Endodermal cell (in vitro differentiated cells): ENCODE data around the gene PLEKHA6. TPM values are rescaled to one million over a fixed set of nuclear protein-coding genes. Genes with fewer than 3 reads are reported as not detected.

ENCODE experiments used
- DNase-seq: peaks from one replicate; pipeline ENCODE4 v3.0.0-alpha.2; 2017
- H3K27ac ChIP-seq: 2 replicates; pipeline ENCODE4 v1.5.1; 2013; ENCODE audit warnings: mild to moderate bottlenecking, low read depth, low read length, moderate library complexity
- H3K27me3 ChIP-seq: 2 replicates; pipeline ENCODE4 v1.6.1; 2013; ENCODE audit warnings: mild to moderate bottlenecking, low read length, moderate library complexity; ENCODE audit not compliant: insufficient read depth, control insufficient read depth, poor library complexity, severe bottlenecking
- H3K36me3 ChIP-seq: 2 replicates; pipeline ENCODE4 v1.7.0; 2013; ENCODE audit warnings: mild to moderate bottlenecking, low read length, moderate library complexity; ENCODE audit not compliant: control insufficient read depth, insufficient read depth
- H3K4me1 ChIP-seq: one replicate; pipeline ENCODE4 v1.7.0; 2013; ENCODE audit warnings: low read length; ENCODE audit not compliant: control insufficient read depth, insufficient read depth
- H3K4me3 ChIP-seq: 2 replicates; pipeline ENCODE4 v1.5.1; 2013; ENCODE audit warnings: mild to moderate bottlenecking, low read length, moderate library complexity
- H3K9ac ChIP-seq: 2 replicates; pipeline ENCODE4 v1.6.1; 2013; ENCODE audit warnings: mild to moderate bottlenecking, low read length, moderate library complexity; ENCODE audit not compliant: poor library complexity, severe bottlenecking; ENCODE audit errors: extremely low read depth
- H3K9me3 ChIP-seq: 2 replicates; pipeline ENCODE4 v1.6.1; 2013; ENCODE audit warnings: mild to moderate bottlenecking, low read length, moderate library complexity; ENCODE audit not compliant: control insufficient read depth
- H3K27ac Mint-ChIP-seq: 2 replicates; pipeline ENCODE4 v1.8.0; 2020; ENCODE audit warnings: mixed read lengths
- H3K27me3 Mint-ChIP-seq: 2 replicates; pipeline ENCODE4 v1.8.0; 2021; ENCODE audit warnings: mild to moderate bottlenecking, mixed read lengths; ENCODE audit not compliant: insufficient read depth
- H3K36me3 Mint-ChIP-seq: 2 replicates; pipeline ENCODE4 v1.8.0; 2020; ENCODE audit warnings: low read depth, mixed read lengths
- H3K4me1 Mint-ChIP-seq: 2 replicates; pipeline ENCODE4 v1.8.0; 2020; ENCODE audit warnings: mixed read lengths
- H3K4me3 Mint-ChIP-seq: 2 replicates; pipeline ENCODE4 v1.8.0; 2020; ENCODE audit warnings: mild to moderate bottlenecking, moderate library complexity, mixed read lengths
- H3K9me3 Mint-ChIP-seq: 2 replicates; pipeline ENCODE4 v1.8.0; 2020; ENCODE audit warnings: mild to moderate bottlenecking, mixed read lengths
- WGBS, 2 experiments: methylation state at CpG; one replicate each; pipeline versions ENCODE4 v1.1.5 to v1.1.7; 2013; ENCODE audit warnings: missing lambda C conversion rate in 2 of 2, mixed read lengths in 1 of 2; ENCODE audit not compliant: insufficient coverage in 1 of 2, insufficient read length in 1 of 2; 5-methylcytosine and 5-hydroxymethylcytosine counted together
- total RNA-seq, 2 donors: library from RNA; stranded (reverse); fragmentation: NEBNext Ultra II Directional in 1 of 2; extraction: Animal tissue kit (Norgen Biotek cat#: 25700) in 1 of 2; gene quantifications; 2 replicates in 1 of 2; 3 replicates in 1 of 2; pipeline ENCODE4 v1.2.1, GENCODE V29; 2021
- TF ChIP-seq, protein P1 (sequence below): fragments of 200-600 bp; sonication (generic); conservative IDR thresholded peaks from 2 replicates; pipeline ENCODE4 v1.5.0; 2021; ENCODE audit warnings: antibody characterized with exemption, mild to moderate bottlenecking

The PLEKHA6 gene
- total RNA-seq, 2 donors from 2014 or later = 37.0 to 43.3 TPM

DNA sequence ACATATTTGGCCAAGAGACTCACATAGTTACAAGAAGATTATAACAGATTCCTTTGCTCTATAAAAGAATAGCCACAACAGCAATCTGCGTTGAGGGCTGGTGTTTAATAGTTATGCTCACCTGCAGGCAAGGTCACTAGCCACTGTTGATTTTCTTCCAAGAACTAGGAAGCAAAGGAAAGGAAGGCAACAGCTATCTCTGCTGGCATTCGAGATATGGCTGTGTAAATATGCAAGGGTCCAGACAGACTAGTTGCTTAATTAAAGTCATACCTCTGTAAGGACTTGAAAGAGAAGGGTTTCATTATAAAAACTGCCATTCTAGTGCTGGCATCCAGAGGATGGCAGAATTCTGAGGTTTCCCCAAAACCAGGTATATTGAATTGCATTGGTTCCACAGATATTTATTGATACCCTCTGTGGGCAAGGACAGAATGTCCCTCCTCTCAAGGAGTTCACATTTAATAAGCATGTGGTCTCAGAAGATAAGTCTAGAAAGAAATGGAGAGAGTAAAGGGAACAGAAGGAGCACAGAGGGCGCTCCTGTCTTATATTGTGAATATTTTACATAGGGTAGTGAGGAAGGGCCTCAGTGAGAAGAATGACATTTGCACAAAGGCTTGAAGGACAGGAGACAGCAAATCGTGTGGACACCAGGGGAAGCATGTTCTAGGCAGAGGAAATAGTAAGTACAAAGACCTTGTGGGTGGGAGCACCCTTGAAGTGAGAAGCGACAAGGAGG is 23.6 kb upstream of the PLEKHA6 start:
- 84 to 85% methylated on average over 5 of the region's 5 CpGs for WGBS, 2 experiments
- Mint-ChIP-seq H3K9me3 (no peaks in the 10 kb centered on the region), H3K27ac (no peak overlapping the region), H3K27me3 (peaks cover 29% of the 10 kb centered on the region), H3K4me1 (peaks cover 2% of the 10 kb centered on the region), H3K36me3 (no peaks in the 10 kb centered on the region), H3K4me3 (no peak overlapping the region)
- Histone ChIP-seq H3K9ac (no peak overlapping the region), H3K36me3 (no peaks in the 10 kb centered on the region), H3K27me3 (peaks cover 77% of the 10 kb centered on the region), H3K4me3 (no peak overlapping the region), H3K27ac (no peak overlapping the region), H3K4me1 (no peaks in the 10 kb centered on the region), H3K9me3 (no peaks in the 10 kb centered on the region)
- peak; percentile 22 for DNase-seq
- TF ChIP-seq, protein P1, sequence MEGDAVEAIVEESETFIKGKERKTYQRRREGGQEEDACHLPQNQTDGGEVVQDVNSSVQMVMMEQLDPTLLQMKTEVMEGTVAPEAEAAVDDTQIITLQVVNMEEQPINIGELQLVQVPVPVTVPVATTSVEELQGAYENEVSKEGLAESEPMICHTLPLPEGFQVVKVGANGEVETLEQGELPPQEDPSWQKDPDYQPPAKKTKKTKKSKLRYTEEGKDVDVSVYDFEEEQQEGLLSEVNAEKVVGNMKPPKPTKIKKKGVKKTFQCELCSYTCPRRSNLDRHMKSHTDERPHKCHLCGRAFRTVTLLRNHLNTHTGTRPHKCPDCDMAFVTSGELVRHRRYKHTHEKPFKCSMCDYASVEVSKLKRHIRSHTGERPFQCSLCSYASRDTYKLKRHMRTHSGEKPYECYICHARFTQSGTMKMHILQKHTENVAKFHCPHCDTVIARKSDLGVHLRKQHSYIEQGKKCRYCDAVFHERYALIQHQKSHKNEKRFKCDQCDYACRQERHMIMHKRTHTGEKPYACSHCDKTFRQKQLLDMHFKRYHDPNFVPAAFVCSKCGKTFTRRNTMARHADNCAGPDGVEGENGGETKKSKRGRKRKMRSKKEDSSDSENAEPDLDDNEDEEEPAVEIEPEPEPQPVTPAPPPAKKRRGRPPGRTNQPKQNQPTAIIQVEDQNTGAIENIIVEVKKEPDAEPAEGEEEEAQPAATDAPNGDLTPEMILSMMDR = no peak

DNA sequence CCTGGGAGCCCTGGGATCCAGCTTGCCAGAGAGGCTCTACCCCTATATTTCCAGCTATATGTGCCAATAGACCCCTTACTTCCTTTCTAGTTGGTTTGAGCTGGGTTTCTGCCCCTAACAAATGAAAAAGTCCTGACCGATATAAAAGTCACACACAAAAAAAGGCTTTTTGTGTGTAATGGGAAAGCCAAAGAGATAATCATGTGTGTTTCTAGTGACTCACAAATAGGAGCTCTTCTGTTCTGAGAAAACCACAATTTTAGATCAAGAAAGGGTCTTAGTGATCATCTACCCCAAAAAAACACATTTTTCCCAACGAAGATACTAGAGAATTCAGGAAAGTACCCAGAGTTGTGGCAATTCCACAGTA is 23.0 kb upstream of the PLEKHA6 start:
- Histone ChIP-seq H3K4me3 (no peak overlapping the region), H3K9ac (no peak overlapping the region), H3K4me1 (no peaks in the 10 kb centered on the region), H3K27ac (no peak overlapping the region), H3K36me3 (no peaks in the 10 kb centered on the region), H3K27me3 (peaks cover 83% of the 10 kb centered on the region), H3K9me3 (no peaks in the 10 kb centered on the region)
- Mint-ChIP-seq H3K4me3 (no peak overlapping the region), H3K36me3 (no peaks in the 10 kb centered on the region), H3K9me3 (no peaks in the 10 kb centered on the region), H3K4me1 (peaks cover 5% of the 10 kb centered on the region), H3K27me3 (peaks cover 35% of the 10 kb centered on the region), H3K27ac (no peak overlapping the region)
- DNase-seq = no peak
- TF ChIP-seq, protein P1 = no peak
- 84 to 90% methylated on average over 1 to 2 of the region's 2 CpGs for WGBS, 2 experiments

DNA sequence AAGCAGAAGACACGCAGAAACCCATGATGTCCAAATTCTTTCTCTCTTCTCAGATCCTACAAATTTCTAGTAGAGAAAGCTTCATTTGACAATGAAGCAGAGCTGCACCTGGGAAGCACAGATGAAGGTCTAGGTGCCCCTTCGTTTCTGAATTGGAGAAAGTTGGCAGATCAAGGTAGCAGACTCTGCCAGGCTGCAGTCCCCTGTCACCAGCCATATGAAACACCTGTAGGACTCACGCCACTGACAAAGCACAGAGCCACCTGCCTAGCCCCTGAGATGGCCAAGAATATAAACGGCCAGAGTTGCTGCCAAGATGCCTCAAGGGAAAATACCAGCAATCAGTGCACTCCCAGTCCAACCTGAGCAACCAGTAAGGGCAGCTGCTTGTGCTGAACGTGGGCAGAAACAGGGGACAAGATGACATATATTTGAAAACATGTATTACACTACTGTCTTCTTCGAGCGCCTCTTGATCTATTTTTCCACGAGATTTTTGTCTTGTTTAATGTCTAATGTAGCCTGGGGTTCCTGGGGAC is 20.6 kb upstream of the PLEKHA6 start:
- H3K27ac ChIP-seq = no peak overlapping the region
- peak; percentile 14 for DNase-seq
- no peaks in the 10 kb centered on the region for H3K9me3 ChIP-seq
- WGBS, 2 experiments = 82 to 87% methylated on average over 8 of the region's 8 CpGs
- H3K27me3 ChIP-seq = peaks cover 95% of the 10 kb centered on the region
- H3K9ac ChIP-seq = no peak overlapping the region
- Mint-ChIP-seq H3K4me3 (no peak overlapping the region), H3K4me1 (peaks cover 9% of the 10 kb centered on the region), H3K9me3 (no peaks in the 10 kb centered on the region), H3K27me3 (peaks cover 36% of the 10 kb centered on the region), H3K27ac (no peak overlapping the region), H3K36me3 (no peaks in the 10 kb centered on the region)
- TF ChIP-seq, protein P1 = no peak
- no peaks in the 10 kb centered on the region for H3K36me3 ChIP-seq
- no peaks in the 10 kb centered on the region for H3K4me1 ChIP-seq
- no peak overlapping the region for H3K4me3 ChIP-seq
